GM19452 (cell line): ENCODE data around the gene NME9.

Experiments used
- ATAC-seq: cut with Tn5 transposase; IDR thresholded peaks from one replicate; pipeline ENCODE4 v1.9.1; 2021; ENCODE audit not compliant: unreplicated experiment

NME9 gene

GRCh38 chr3:138284957-138285477 lies 44.6 kb downstream of the NME9 start:
- ATAC-seq, result no peak

- ATAC-seq, result no peak
These were observed 45.6 kb downstream of the NME9 start for GRCh38 chr3:138284079-138284478.

- no peak for ATAC-seq
These were observed 46.8 kb downstream of the NME9 start for GRCh38 chr3:138282836-138283235.

GRCh38 chr3:138281561-138281960 lies 48.1 kb downstream of the NME9 start:
- no peak for ATAC-seq

- ATAC-seq, result peak; percentile 78
These were observed 58.4 kb downstream of the NME9 start for GRCh38 chr3:138271189-138271794.

GRCh38 chr3:138270245-138270644 lies 59.4 kb downstream of the NME9 start:
- no peak for ATAC-seq

GRCh38 chr3:138267083-138267482 lies 62.6 kb downstream of the NME9 start:
- ATAC-seq, result no peak

GRCh38 chr3:138265745-138266144 lies 63.9 kb downstream of the NME9 start:
- no peak for ATAC-seq

- no peak for ATAC-seq
These were observed 66.5 kb downstream of the NME9 start for GRCh38 chr3:138263104-138263503.

GRCh38 chr3:138260611-138261010 lies 69.0 kb downstream of the NME9 start:
- ATAC-seq, result no peak

- ATAC-seq, result no peak
These were observed 70.5 kb downstream of the NME9 start for GRCh38 chr3:138259126-138259525.

GRCh38 chr3:138257986-138258385 lies 71.7 kb downstream of the NME9 start:
- no peak for ATAC-seq

GRCh38 chr3:138256022-138256421 lies 73.6 kb downstream of the NME9 start:
- ATAC-seq, result no peak

GRCh38 chr3:138254216-138254615 lies 75.4 kb downstream of the NME9 start:
- no peak for ATAC-seq

GRCh38 chr3:138253609-138254008 lies 76.0 kb downstream of the NME9 start:
- ATAC-seq, result no peak
